LNCaP clone FGC (cell line): ENCODE results near the gene MAP3K20.
"Not testable (repeated sequence)": the region's sequence is repeated elsewhere in the genome, so short reads cannot be mapped to it uniquely, and the experiment has no call there.

Experiments used
- DNase-seq: peaks from one replicate; pipeline ENCODE4 v3.0.0-alpha.2; 2011; ENCODE audit warnings: low read depth
- H3K4me3 ChIP-seq: 2 replicates; pipeline ENCODE4 v1.5.1; 2011; ENCODE audit warnings: mild to moderate bottlenecking, low read depth, low read length, control low read depth
- TF ChIP-seq, protein P1 (sequence below): IDR thresholded peaks from 2 replicates; pipeline ENCODE4 v1.5.1; 2012; ENCODE audit warnings: mild to moderate bottlenecking; ENCODE audit not compliant: control insufficient read depth, insufficient read depth; ENCODE audit errors: extremely low read depth

Gene MAP3K20

DNA sequence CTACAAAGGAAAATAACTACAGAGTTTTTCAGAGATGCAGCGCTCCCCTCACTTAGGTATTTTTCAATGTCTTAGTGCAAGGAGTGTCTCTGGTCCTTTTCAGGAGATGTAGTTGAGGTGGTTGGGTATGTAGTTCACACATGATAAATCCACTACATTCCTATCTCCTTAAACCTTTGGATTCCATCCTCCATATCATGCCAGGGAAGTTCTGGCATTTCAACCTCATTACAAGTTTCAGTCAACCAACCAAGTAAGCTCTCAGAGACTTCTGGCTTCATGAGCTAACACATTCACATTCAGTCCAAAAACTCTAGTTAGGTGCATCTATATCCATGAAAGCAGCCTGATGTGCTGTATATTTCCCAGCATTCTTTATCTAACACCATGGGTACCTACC, 47.3 kb downstream of the MAP3K20 start:
- TF ChIP-seq, protein P1, sequence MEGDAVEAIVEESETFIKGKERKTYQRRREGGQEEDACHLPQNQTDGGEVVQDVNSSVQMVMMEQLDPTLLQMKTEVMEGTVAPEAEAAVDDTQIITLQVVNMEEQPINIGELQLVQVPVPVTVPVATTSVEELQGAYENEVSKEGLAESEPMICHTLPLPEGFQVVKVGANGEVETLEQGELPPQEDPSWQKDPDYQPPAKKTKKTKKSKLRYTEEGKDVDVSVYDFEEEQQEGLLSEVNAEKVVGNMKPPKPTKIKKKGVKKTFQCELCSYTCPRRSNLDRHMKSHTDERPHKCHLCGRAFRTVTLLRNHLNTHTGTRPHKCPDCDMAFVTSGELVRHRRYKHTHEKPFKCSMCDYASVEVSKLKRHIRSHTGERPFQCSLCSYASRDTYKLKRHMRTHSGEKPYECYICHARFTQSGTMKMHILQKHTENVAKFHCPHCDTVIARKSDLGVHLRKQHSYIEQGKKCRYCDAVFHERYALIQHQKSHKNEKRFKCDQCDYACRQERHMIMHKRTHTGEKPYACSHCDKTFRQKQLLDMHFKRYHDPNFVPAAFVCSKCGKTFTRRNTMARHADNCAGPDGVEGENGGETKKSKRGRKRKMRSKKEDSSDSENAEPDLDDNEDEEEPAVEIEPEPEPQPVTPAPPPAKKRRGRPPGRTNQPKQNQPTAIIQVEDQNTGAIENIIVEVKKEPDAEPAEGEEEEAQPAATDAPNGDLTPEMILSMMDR, result no peak
- H3K4me3 ChIP-seq, result no peak overlapping the region
- no peak for DNase-seq

DNA sequence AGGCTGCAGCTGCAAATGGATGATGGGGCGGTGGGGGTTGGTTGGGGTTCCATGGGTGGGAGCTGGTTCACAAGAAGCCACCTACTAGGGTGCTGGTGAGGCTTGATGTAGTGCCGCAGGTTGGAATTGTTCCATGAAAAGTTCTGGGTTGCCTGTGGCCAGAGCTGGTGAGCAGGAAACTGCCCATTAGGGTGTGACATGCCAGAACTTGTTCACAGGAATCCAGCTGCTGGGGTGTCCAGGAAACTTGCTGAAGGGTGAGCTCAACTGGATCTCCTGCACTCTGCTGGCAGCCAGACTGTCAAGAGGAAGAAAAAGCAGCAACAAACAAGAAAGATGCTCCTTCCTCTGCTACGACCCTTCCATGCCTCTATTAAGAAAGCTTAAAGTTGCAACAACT, 48.8 kb downstream of the MAP3K20 start:
- H3K4me3 ChIP-seq, result no peak overlapping the region
- TF ChIP-seq, protein P1, result no peak
- DNase-seq, result no peak

DNA sequence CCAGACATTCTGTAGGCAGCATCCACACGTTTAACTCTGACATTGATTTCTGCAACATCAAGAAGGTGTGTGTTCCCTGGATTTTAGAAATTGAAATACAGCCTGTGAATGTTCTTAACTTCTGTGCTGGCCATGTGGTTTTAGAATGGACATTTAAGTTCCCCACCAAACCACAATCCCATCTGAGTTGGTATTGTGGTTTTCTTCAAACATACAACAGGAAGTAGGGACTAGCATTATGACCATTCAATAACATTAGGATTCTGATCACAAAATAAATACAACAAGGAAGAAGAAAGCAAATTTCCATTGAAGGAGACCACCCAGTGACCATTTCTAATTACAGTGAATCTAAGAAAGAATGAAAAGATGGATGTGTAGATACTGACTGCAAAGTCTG, 51.2 kb downstream of the MAP3K20 start:
- DNase-seq, result no peak
- TF ChIP-seq, protein P1, result no peak
- no peak overlapping the region for H3K4me3 ChIP-seq

- DNase-seq, H3K4me3 ChIP-seq: not testable (repeated sequence)
These were observed 52.5 kb downstream of the MAP3K20 start for GRCh38 chr2:173128132-173128531.

DNA sequence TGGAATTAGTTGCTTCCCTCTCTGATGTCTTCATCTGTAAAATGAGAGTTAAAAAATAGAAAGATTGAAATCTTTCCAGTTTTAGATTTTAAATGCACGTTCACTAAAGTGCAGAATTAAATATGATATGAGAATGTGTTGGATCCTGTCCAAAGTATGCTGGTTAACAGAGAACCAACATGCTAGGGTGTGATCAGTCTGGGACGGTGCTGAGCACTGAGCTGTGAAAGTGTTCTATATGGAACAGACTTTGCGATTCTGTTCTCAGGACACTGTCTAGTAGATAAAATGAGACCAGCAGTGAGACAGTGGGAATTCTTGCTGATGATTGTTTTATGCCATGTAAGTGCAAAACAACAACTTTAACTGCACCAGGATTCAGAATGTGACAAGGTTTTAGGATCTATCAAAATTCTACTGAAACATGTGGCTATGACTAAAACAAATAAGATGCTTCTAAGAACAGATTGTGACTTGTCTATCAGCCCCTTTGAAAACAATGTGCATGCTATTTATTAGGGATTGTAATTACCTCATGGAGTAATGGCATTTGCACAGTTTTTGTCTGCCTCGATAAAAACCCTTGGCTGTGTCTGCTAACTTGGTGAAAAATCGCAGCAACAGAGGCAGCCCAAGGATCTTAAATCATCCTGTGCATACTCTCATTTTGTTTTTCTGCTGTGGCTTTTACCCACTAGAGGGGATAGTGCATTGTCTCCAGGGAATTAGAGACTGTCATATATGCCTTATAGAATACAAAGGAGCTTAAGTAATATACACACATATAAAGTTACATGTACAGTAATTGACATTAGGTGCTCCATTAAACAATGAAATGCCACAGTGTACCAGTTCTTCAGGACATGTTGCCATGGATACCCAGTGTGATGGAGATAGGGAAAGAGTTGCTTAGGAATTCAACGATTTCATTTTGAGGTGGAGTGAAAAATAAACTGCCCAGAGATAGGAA, 55.1 kb downstream of the MAP3K20 start:
- no peak overlapping the region for H3K4me3 ChIP-seq
- TF ChIP-seq, protein P1, result no peak
- DNase-seq, result no peak

DNA sequence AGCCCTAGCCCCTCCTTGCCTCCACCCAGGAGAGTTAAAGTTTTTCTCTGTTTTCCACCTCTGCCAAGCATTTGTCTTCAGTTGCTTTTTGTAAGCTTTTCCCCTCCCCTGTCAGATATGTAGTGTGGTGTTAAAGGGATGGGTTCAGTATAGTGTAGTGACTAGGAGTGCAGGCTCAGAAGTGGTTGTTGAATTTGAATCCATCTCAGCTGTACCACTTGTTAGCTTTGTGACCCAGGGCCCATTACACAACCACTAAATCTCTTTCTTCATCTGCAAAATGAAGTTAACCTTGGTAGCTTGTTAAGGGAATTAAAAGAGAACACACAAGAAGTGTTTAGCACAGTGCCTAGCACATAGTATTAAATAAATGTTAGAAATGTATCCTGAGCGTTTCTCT, 56.9 kb downstream of the MAP3K20 start:
- no peak overlapping the region for H3K4me3 ChIP-seq
- no peak for DNase-seq
- TF ChIP-seq, protein P1, result no peak

GRCh38 chr2:173134703-173135102, 59.1 kb downstream of the MAP3K20 start:
- TF ChIP-seq, protein P1, result no peak
- no peak for DNase-seq
- H3K4me3 ChIP-seq, result no peak overlapping the region
